ENCODE measurements around the gene EDC3.

EDC3 gene

GRCh38 chr15:74725225-74725774 is 29.5 kb upstream of the EDC3 start, which contains the start of gene CYP1A1:
TSS of gene CYP1A1 (minus strand) at chr15:74725528. CDS start at chr15:74723097, 2,431 bp downstream.
- in situ Hi-C loops (cut with HindIII; ENCODE audit: low pct_ligation_motif_present, low sequenced_read_pairs) = no loop called here
- TF ChIP-seq, protein P1, sequence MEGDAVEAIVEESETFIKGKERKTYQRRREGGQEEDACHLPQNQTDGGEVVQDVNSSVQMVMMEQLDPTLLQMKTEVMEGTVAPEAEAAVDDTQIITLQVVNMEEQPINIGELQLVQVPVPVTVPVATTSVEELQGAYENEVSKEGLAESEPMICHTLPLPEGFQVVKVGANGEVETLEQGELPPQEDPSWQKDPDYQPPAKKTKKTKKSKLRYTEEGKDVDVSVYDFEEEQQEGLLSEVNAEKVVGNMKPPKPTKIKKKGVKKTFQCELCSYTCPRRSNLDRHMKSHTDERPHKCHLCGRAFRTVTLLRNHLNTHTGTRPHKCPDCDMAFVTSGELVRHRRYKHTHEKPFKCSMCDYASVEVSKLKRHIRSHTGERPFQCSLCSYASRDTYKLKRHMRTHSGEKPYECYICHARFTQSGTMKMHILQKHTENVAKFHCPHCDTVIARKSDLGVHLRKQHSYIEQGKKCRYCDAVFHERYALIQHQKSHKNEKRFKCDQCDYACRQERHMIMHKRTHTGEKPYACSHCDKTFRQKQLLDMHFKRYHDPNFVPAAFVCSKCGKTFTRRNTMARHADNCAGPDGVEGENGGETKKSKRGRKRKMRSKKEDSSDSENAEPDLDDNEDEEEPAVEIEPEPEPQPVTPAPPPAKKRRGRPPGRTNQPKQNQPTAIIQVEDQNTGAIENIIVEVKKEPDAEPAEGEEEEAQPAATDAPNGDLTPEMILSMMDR (IDR thresholded peaks at IDR 0.05; ENCODE audit: low read depth, low read length, missing control alignments) = no peak
- Histone ChIP-seq H3K36me3 (replicated peaks) (no peaks in the 10 kb centered on the region), H3K27ac (no peak within 1 kb of the TSS), H3K4me3 (ENCODE audit: low read depth, low read length) (peak within 1 kb of the TSS; percentile 47), H3K27me3 (replicated peaks) (peaks cover 6% of the 10 kb centered on the region)
- DNase-seq = no peak

DNA sequence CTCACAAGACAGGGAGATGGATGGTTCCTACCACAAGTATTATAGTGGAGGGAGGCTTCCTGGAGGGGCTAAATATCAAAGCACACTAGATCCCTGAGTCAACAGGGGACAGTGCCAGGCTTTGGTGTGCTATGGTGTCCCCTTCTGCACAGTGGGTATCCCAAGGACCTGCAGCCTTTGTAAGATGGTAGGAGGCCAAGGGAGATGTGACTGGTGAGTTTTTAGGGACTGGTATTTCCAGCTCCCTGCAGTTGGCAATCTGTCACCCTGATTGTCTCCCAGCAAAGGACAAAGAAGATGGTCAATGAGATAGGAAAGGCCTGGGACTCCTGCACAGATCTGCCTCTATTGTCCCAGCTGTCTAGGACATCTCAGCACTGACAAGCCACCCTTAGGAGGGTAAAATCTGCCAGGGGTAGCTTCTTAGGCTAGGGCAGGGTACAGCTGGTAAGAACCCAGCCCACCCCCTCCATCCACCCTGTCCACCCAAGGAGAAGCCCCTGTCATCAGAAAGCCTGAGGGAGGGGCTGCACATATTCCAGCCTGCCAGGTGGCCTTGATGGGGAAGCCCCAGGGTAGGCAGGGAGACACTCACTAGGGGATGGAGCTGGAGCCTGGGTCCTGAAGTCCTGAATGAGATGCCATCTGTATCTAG is 28.9 kb upstream of the EDC3 start:
- H3K27ac ChIP-seq = no peak overlapping the region
- TF ChIP-seq, protein P1 (IDR thresholded peaks at IDR 0.05; ENCODE audit: low read depth, low read length, missing control alignments) = no peak
- H3K27me3 ChIP-seq (replicated peaks) = peaks cover 6% of the 10 kb centered on the region
- H3K36me3 ChIP-seq (replicated peaks) = no peaks in the 10 kb centered on the region
- in situ Hi-C loops (cut with HindIII; ENCODE audit: low pct_ligation_motif_present, low sequenced_read_pairs) = no loop called here
- H3K4me3 ChIP-seq (ENCODE audit: low read depth, low read length) = no peak overlapping the region
- DNase-seq = no peak

DNA sequence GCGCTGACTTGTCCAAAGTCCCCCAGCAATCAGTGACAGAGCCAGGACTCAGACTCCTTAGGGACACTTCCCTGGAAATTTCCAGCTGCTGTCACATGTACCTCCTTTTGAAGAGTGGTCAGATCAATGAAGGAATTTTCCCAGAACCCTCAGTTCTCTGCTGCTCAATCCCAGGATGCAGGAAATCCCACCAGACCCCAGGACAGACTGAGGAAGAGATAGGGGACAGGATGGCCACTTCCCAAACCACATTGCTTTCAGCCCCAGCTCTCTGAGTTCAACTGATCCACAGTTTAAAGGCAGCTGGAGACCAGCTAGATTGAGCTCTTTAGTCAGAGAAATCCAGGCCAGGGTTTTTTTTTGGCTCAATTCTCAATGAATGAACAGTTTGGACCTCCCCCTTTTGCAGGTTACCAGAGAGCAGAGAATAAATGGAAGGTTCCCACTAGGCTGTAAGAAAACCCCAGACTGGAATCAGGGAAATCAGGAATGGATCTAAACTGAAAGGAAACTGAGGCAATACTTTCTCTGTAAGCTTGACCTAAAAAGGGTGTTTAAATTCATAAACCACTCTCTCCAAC is 28.0 kb upstream of the EDC3 start:
- Histone ChIP-seq H3K27ac (no peak overlapping the region), H3K4me3 (ENCODE audit: low read depth, low read length) (no peak overlapping the region), H3K36me3 (replicated peaks) (no peaks in the 10 kb centered on the region), H3K27me3 (replicated peaks) (peaks cover 6% of the 10 kb centered on the region)
- DNase-seq = peak; percentile 38
- TF ChIP-seq, protein P1 (IDR thresholded peaks at IDR 0.05; ENCODE audit: low read depth, low read length, missing control alignments) = no peak
- in situ Hi-C loops (cut with HindIII; ENCODE audit: low pct_ligation_motif_present, low sequenced_read_pairs) = no loop called here

GRCh38 chr15:74723187-74723586 is 27.4 kb upstream of the EDC3 start:
- Histone ChIP-seq H3K27me3 (replicated peaks) (peaks cover 6% of the 10 kb centered on the region), H3K4me3 (ENCODE audit: low read depth, low read length) (no peak overlapping the region), H3K27ac (no peak overlapping the region), H3K36me3 (replicated peaks) (no peaks in the 10 kb centered on the region)
- TF ChIP-seq, protein P1 (IDR thresholded peaks at IDR 0.05; ENCODE audit: low read depth, low read length, missing control alignments) = no peak
- no peak for DNase-seq
- in situ Hi-C loops (cut with HindIII; ENCODE audit: low pct_ligation_motif_present, low sequenced_read_pairs) = no loop called here

GRCh38 chr15:74722591-74722990 is 26.8 kb upstream of the EDC3 start:
- Histone ChIP-seq H3K36me3 (replicated peaks) (no peaks in the 10 kb centered on the region), H3K4me3 (ENCODE audit: low read depth, low read length) (no peak overlapping the region)
- DNase-seq = no peak

More at GRCh38 chr15:74722591-74722990, 26.8 kb upstream of the EDC3 start:
- TF ChIP-seq, protein P1 (IDR thresholded peaks at IDR 0.05; ENCODE audit: low read depth, low read length, missing control alignments) = no peak
- Histone ChIP-seq H3K27ac (no peak overlapping the region), H3K27me3 (replicated peaks) (peaks cover 6% of the 10 kb centered on the region)
- in situ Hi-C loops (cut with HindIII; ENCODE audit: low pct_ligation_motif_present, low sequenced_read_pairs) = no loop called here
